ENCODE results near the gene SLC13A5.

Gene SLC13A5

DNA sequence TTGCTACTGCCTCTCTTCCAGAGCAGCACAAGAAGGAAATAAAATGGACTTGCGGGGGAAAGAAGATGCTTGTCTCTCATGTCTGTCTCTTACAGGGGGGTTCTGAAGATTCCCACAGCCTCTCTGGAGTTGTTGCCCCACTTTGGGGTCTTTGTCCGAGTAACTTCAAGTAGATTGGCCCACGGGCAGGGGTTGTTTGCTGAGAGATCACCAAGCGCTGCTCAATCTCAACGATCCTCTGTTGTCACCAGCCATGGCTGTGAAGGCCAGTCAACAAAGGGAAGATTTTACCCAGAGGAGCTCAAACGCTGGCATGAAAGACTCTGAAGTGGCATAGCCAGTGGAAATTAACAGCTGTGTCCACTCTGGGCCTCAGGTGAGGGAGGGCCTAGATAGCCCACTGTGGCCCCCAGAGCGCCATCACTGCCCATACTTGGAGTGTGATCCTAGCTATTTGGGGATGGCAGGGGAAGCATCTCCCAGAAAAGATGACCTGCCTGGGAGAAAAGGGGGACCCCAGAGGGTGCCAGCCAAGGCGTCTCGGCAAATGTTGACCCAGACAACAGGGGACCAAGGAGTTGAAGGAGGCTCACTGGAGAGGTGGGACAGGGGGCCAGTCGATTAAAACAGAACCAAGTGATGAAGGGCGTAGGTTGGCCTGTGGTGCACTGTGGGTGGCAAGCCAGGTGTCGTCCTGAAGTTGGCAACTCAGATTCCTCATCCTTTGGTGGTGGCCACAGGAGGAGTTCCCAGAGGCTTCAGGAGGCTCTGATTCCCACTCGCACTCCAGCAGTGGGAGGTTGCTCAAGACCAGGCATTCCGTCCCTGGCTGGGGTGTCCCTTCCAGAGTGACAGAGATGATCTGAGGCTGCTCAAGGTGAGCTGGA lies 28.0 kb downstream of the SLC13A5 start:
- TF ChIP-seq ZBTB6 (tag by site-specific recombination; IDR thresholded peaks at IDR 0.05) (no peak), ZNF501 (tag by site-specific recombination; IDR thresholded peaks at IDR 0.05) (no peak), KLF1 (tag by site-specific recombination; IDR thresholded peaks at IDR 0.05) (no peak), ZNF76 (tag by site-specific recombination; IDR thresholded peaks at IDR 0.05; ENCODE audit: borderline replicate concordance, low read depth) (no peak), ZNF473 (tag by site-specific recombination; IDR thresholded peaks at IDR 0.05) (no peak)
- Histone ChIP-seq H3K4me1 (ENCODE audit: control insufficient read depth, insufficient read depth, low read length) (no peaks in the 10 kb centered on the region), H3K36me3 (ENCODE audit: control insufficient read depth in 2 of 2, insufficient read depth in 1 of 2, low read length in 2 of 2) (no peaks in the 10 kb centered on the region), H3K4me3 (ENCODE audit: low read depth, low read length) (no peak overlapping the region), H3K9me3 (ENCODE audit: control insufficient read depth, insufficient read depth, low read depth, low read length) (no peaks in the 10 kb centered on the region), H3K27ac (ENCODE audit: extremely low read depth, low read depth, low read length) (no peak overlapping the region)
- POLR2A ChIA-PET: no interaction called here
- CTCF ChIA-PET: interaction anchor here (0.6 kb wide), 1 partner anchor 285 kb away, joined by 3 read pairs; no protein-coding TSS in a partner anchor

- CTCF ChIA-PET: interaction anchor here (0.6 to 1.5 kb wide), 2 partner anchors 17 to 286 kb away, joined by 3 to 4 read pairs; no protein-coding TSS in a partner anchor
- no peak for TF ChIP-seq SETDB1 (IDR thresholded peaks at IDR 0.05; ENCODE audit: insufficient read length, low read length)
- TF ChIP-seq ZIC2 (tag by site-specific recombination; IDR thresholded peaks at IDR 0.05): peak; percentile 29; the same call in 1 of the 2 replicates
- POLR2A ChIA-PET: no interaction called here
- Histone ChIP-seq H3K4me3 (ENCODE audit: low read depth, low read length) (no peak overlapping the region), H3K36me3 (ENCODE audit: control insufficient read depth in 2 of 2, insufficient read depth in 1 of 2, low read length in 2 of 2) (no peaks in the 10 kb centered on the region), H3K9me3 (ENCODE audit: control insufficient read depth, insufficient read depth, low read depth, low read length) (no peaks in the 10 kb centered on the region), H3K27ac (ENCODE audit: extremely low read depth, low read depth, low read length) (no peak overlapping the region), H3K4me1 (ENCODE audit: control insufficient read depth, insufficient read depth, low read length) (no peaks in the 10 kb centered on the region)
Measured at GRCh38 chr17:6684460-6684783, 28.7 kb downstream of the SLC13A5 start.

DNA sequence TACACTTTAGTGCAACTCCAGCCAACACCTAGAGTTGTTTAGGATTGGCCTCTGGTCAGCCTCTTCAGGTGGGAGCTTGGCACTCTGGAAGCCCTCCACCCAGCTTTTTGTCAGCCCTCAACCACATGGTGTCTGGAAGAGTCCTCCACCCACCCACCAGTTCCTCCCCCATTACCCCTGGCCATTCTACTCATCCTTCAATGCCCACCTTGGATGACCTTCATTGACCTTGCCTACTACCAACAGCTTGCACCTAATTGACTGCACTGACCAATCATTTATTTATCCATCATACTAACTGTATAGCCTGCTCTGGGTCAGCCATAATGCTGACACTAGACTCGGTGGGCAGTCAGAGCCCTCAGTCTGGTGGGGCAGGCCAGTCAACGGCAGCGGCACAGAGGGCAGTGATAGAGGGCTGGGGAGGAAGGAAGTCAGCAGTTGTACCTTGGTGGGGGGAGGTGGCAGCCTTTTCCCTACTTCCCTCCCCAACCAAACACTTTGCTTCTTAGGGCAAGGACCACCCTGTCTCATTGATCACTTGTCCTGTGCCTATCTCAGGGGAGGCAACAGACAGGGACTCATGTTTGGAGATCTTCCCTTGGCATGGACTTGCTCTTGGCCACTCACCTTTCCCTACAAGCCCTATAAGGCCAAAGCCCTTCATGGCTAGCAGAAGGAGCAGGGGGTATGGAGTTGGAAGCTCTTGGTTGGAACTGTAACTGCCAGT lies 29.3 kb downstream of the SLC13A5 start:
- ChIA-PET CTCF (interaction anchor here (0.6 to 2.1 kb wide), 3 partner anchors 17 to 286 kb away, joined by 3 to 9 read pairs (median 4); no protein-coding TSS in a partner anchor), POLR2A (no interaction called here)

DNA sequence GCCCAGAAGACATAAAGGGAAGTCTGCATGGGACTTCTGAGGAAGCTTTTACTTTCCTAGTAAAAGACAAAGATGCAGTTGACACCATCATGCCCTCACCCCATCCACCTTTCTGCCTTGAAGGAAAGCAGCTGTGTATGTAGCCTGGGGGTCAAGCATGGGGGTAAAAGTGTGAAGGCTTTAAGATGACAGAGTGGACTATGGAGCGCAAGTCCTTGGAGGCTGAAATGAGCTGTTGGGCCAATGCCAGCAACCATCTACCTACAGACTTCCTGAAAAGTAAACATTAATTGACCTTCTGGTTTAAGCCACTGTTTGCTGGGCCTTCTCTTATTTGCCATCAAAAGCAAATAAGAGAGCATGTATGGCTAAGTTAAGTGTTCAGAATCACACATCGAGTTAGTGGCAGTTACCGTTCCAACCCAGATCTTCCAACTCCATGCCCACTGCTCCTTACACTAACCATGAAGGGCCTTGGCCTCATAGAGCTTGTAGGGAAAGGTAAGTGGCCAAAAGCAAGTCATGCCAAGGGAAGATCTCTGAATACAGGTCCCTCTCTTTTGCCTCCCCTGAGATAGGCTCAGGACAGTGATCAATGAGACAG lies 30.0 kb downstream of the SLC13A5 start:
- H3K27ac ChIP-seq (ENCODE audit: extremely low read depth, low read depth, low read length): no peak overlapping the region
- ChIA-PET POLR2A (no interaction called here), CTCF (interaction anchor here (1.0 to 2.1 kb wide), 4 partner anchors 17 to 19 kb away, joined by 3 to 9 read pairs (median 4); no protein-coding TSS in a partner anchor)

More for the DNA sequence above, 29.3 kb downstream of the SLC13A5 start:
- H3K36me3 ChIP-seq (ENCODE audit: control insufficient read depth in 2 of 2, insufficient read depth in 1 of 2, low read length in 2 of 2): no peaks in the 10 kb centered on the region
- TF ChIP-seq GLI4 (tag by site-specific recombination; IDR thresholded peaks at IDR 0.05) (peak; percentile 99), BCL6B (tag by site-specific recombination; IDR thresholded peaks at IDR 0.05) (no peak)
- H3K4me3 ChIP-seq (ENCODE audit: low read depth, low read length): no peak overlapping the region
- no peaks in the 10 kb centered on the region for H3K4me1 ChIP-seq (ENCODE audit: control insufficient read depth, insufficient read depth, low read length)
- H3K9me3 ChIP-seq (ENCODE audit: control insufficient read depth, insufficient read depth, low read depth, low read length): no peaks in the 10 kb centered on the region
- no peak overlapping the region for H3K27ac ChIP-seq (ENCODE audit: extremely low read depth, low read depth, low read length)

More for the DNA sequence above, 30.0 kb downstream of the SLC13A5 start:
- Histone ChIP-seq H3K9me3 (ENCODE audit: control insufficient read depth, insufficient read depth, low read depth, low read length) (no peaks in the 10 kb centered on the region), H3K4me1 (ENCODE audit: control insufficient read depth, insufficient read depth, low read length) (no peaks in the 10 kb centered on the region), H3K36me3 (ENCODE audit: control insufficient read depth in 2 of 2, insufficient read depth in 1 of 2, low read length in 2 of 2) (no peaks in the 10 kb centered on the region), H3K4me3 (ENCODE audit: low read depth, low read length) (no peak overlapping the region)
- TF ChIP-seq, protein P1, sequence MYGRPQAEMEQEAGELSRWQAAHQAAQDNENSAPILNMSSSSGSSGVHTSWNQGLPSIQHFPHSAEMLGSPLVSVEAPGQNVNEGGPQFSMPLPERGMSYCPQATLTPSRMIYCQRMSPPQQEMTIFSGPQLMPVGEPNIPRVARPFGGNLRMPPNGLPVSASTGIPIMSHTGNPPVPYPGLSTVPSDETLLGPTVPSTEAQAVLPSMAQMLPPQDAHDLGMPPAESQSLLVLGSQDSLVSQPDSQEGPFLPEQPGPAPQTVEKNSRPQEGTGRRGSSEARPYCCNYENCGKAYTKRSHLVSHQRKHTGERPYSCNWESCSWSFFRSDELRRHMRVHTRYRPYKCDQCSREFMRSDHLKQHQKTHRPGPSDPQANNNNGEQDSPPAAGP (tag by site-specific recombination; IDR thresholded peaks at IDR 0.05): no peak
- no peak for TF ChIP-seq KLF8 (tag by site-specific recombination; IDR thresholded peaks at IDR 0.05)
- no peak for TF ChIP-seq ZNF580 (tag by site-specific recombination; IDR thresholded peaks at IDR 0.05)
- TF ChIP-seq ZNF239 (tag by site-specific recombination; IDR thresholded peaks at IDR 0.05): no peak
- TF ChIP-seq ZBTB21 (tag by site-specific recombination; IDR thresholded peaks at IDR 0.05): no peak
- TF ChIP-seq ZNF837 (tag by site-specific recombination; IDR thresholded peaks at IDR 0.05): no peak

All from HEK293 (cell line).